Suprapubic skin (tissue), 4 donors: ENCODE measurements around the gene BEST1. TPM values are rescaled to one million over a fixed set of nuclear protein-coding genes. Genes with fewer than 3 reads are reported as not detected.

Experiments used
- DNase-seq, 2 donors: peaks; one replicate each; pipeline ENCODE4 v3.0.0-alpha.2; 2019; ENCODE audit warnings: low spot score in 2 of 2
- H3K27ac ChIP-seq: fragments of 200-600 bp; sonication (generic); one replicate; pipeline ENCODE4 v1.5.1; 2019
- H3K27me3 ChIP-seq: fragments of 200-600 bp; sonication (generic); one replicate; pipeline ENCODE4 v1.5.1; 2019
- H3K36me3 ChIP-seq: fragments of 200-600 bp; sonication (generic); one replicate; pipeline ENCODE4 v1.5.1; 2019
- H3K4me1 ChIP-seq: fragments of 200-600 bp; sonication (generic); one replicate; pipeline ENCODE4 v1.5.1; 2019
- H3K4me3 ChIP-seq: fragments of 200-600 bp; sonication (generic); one replicate; pipeline ENCODE4 v1.5.1; 2019; ENCODE audit warnings: mild to moderate bottlenecking
- H3K9me3 ChIP-seq: fragments of 200-600 bp; sonication (generic); one replicate; pipeline ENCODE4 v1.5.1; 2019
- EP300 ChIP-seq: sonication (generic); formaldehyde crosslinking; IDR thresholded peaks from one replicate; pipeline ENCODE4 v1.6.1; 2017; ENCODE audit warnings: antibody characterized with exemption
- POLR2A ChIP-seq, 2 donors: fragments of 450-650 bp; IDR thresholded peaks; one replicate each; pipeline ENCODE4 v1.6.1; 2017; ENCODE audit warnings: antibody characterized with exemption in 2 of 2, mild to moderate bottlenecking in 2 of 2, moderate library complexity in 2 of 2
- POLR2AphosphoS5 ChIP-seq, 3 donors: sonication (generic); formaldehyde crosslinking; IDR thresholded peaks; one replicate each; pipeline ENCODE4 v1.6.1; 2017; ENCODE audit warnings: antibody characterized with exemption in 3 of 3
- WGBS: methylation state at CpG from one replicate; pipeline ENCODE4 v1.1.5; 2018; 5-methylcytosine and 5-hydroxymethylcytosine counted together
- total RNA-seq, 4 donors: library from RNA; depleted of rRNA; stranded (reverse); fragments of >200 nt; gene quantifications; one replicate each; pipeline ENCODE4 v1.1.0, GENCODE V29; 2016
- TF ChIP-seq, protein P1 (sequence below), 2 donors: fragments of 200-600 bp in 1 of 2; fragments of 450-650 bp in 1 of 2; sonication (generic) in 1 of 2; IDR thresholded peaks; one replicate each; pipeline ENCODE4 v1.5.1; 2016 to 2019; ENCODE audit warnings: antibody characterized with exemption in 2 of 2, mild to moderate bottlenecking in 1 of 2, moderate library complexity in 1 of 2

Gene BEST1
- total RNA-seq, 4 donors from 2014 or later: 1.5 to 4.1 (median 2.5) TPM

DNA sequence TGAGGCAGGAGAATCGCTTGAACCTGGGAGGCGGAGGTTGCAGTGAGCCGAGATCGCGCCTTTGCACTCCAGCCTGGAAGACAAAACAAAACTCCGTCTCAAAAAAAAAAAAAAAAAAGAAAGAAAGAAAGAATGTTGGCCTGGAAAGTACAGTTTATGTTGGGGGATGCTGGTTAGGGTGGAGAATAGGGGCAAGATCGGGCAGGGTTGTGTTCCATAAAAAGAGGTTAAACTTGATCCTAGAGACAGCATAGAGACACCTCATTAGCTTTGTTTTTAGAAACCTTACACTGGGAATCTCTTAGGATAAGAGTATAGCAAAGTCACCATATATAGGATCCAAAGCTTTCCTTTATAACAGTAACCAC lies 19.2 kb downstream of the BEST1 start:
- peaks cover 13% of the 10 kb centered on the region for H3K36me3 ChIP-seq
- peak overlapping the region; percentile 99 for H3K27ac ChIP-seq
- no peaks in the 10 kb centered on the region for H3K9me3 ChIP-seq
- peaks cover 81% of the 10 kb centered on the region for H3K4me1 ChIP-seq
- H3K27me3 ChIP-seq: no peaks in the 10 kb centered on the region
- H3K4me3 ChIP-seq: peak overlapping the region; percentile 76
- no peak for DNase-seq
- TF ChIP-seq, protein P1, sequence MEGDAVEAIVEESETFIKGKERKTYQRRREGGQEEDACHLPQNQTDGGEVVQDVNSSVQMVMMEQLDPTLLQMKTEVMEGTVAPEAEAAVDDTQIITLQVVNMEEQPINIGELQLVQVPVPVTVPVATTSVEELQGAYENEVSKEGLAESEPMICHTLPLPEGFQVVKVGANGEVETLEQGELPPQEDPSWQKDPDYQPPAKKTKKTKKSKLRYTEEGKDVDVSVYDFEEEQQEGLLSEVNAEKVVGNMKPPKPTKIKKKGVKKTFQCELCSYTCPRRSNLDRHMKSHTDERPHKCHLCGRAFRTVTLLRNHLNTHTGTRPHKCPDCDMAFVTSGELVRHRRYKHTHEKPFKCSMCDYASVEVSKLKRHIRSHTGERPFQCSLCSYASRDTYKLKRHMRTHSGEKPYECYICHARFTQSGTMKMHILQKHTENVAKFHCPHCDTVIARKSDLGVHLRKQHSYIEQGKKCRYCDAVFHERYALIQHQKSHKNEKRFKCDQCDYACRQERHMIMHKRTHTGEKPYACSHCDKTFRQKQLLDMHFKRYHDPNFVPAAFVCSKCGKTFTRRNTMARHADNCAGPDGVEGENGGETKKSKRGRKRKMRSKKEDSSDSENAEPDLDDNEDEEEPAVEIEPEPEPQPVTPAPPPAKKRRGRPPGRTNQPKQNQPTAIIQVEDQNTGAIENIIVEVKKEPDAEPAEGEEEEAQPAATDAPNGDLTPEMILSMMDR (IDR thresholded peaks at IDR 0.05): no peak
- TF ChIP-seq POLR2A (IDR thresholded peaks at IDR 0.05) (no peak), EP300 (no peak), POLR2AphosphoS5 (IDR thresholded peaks at IDR 0.05) (no peak)
- 60% methylated on average over 7 of the region's 7 CpGs for WGBS

DNA sequence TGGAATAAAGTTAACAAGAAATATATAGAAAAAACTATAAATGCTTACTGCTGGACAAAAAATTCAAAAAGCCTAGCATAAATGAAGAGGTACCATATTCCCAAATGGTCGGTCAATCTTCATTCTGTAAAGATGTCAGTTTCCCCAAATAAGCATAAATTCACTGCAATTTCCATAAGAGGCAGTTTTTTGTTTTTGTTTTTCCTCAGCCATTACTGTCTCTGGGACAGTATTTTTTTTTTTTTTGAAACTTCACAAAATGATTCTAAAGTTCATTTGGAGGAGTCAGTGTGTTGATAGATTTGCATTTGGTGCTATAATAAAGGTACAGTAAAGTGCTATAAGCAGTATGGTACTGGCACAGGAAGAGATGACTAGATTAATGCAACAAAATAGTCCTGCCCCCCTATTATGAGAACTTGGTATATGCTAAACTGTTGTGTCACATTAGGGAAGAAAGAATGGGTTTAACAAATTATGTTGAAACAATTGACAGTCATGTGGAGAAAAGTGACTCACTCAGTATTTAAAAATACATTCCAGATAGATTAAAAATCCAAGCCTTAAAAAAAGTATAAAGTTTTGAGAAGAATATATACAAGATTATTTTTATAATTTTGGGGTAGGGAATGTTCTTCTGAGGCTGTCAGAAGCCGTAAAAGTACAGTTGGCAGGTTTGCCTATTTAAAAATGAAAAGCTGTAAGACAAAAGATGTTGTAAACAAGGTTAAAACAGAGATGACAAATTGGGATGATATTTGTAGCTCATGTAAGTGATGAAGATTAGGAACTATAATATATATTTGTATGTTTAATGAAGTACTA lies 19.9 kb downstream of the BEST1 start:
- DNase-seq: no peak
- Histone ChIP-seq H3K36me3 (peaks cover 9% of the 10 kb centered on the region), H3K4me1 (peaks cover 81% of the 10 kb centered on the region), H3K27me3 (no peaks in the 10 kb centered on the region), H3K4me3 (peak overlapping the region; percentile 19), H3K9me3 (no peaks in the 10 kb centered on the region), H3K27ac (peak overlapping the region; percentile 99)
- TF ChIP-seq POLR2AphosphoS5 (IDR thresholded peaks at IDR 0.05): peak in 1 of 3 donors; percentile 12
- TF ChIP-seq EP300: no peak
- TF ChIP-seq POLR2A (IDR thresholded peaks at IDR 0.05): peak in 1 of 2 donors; percentile 11
- TF ChIP-seq, protein P1 (IDR thresholded peaks at IDR 0.05): no peak
- 73% methylated on average over 2 of the region's 2 CpGs for WGBS

DNA sequence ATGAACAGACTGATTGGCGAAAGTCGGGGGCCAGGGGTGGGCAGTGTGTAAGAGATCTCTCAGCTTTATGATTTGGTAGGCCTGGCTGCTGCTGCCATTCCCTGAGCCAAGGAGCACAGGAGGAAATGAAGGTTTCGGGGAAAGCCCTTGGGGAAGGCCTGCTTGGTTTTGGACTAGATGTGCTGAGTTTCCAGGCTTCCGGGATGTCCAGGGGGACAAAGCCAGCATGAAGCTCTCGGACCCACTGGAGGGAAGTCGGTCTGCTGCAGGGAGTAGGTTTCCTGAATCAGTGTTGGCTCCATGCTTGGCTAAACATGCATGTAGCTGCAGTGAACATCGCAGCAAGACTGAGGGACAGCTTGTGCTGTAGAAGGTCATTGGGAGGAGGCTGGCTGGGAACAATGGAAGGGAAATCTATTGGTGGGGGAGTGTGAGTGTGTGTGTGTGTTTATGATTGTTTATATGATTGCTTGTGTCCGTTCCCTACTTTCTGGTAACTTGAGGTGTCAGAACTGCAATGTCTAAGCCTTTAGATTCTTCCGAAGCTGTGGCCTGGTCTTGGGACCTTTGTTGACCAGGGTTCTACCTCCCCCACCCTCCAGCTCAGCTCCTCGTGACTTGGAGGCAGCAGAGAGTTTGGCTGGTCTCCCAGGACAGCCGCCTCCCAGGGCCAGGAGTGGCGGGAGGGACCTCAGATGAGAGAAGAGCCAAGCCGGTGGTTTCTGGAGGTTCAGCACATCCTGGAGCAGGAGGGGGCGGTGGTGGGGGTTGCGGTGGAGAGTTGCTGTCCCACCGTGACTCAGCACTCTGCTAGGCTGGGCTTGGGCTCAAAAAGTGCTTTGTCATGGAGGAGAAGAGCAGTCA lies 21.3 kb downstream of the BEST1 start:
- peaks cover 82% of the 10 kb centered on the region for H3K4me1 ChIP-seq
- H3K27ac ChIP-seq: peak overlapping the region; percentile 99
- no peaks in the 10 kb centered on the region for H3K36me3 ChIP-seq
- H3K4me3 ChIP-seq: peak overlapping the region; percentile 37
- 9% methylated on average over 16 of the region's 16 CpGs for WGBS
- no peaks in the 10 kb centered on the region for H3K9me3 ChIP-seq
- peak; percentile 98 to 99 for DNase-seq
- TF ChIP-seq POLR2A (IDR thresholded peaks at IDR 0.05) (peak in 1 of 2 donors; percentile 67), POLR2AphosphoS5 (IDR thresholded peaks at IDR 0.05) (peak; percentile 42 to 84 (median 60)), EP300 (peak; percentile 55)
- TF ChIP-seq, protein P1 (IDR thresholded peaks at IDR 0.05): no peak
- H3K27me3 ChIP-seq: no peaks in the 10 kb centered on the region

DNA sequence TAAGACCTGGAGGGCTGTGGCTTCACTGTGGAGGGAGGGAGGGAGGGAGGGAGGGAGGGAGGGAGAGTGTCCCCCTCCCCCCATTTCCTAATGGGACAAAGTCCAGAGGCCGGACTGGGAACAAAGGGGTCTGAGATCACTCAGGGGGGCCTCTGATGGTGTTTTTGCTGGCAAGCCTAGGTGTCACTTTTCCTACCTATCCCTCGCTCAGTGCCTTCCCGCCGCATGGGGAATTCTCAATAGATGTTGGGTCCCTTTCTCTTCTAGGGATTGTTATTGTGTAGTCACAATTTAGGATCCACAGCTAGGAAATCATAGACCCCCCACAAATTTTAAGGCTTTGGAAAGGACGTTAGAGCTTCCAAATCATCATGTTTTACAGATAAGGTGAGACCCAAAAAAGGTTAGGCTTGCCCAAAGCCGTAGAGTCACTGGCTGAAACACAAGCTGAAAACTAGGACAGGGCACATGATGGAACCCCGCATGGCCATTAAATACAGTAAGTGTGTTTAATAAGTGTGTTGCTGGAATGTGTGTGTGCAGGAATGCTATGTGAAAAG lies 22.0 kb downstream of the BEST1 start:
- no peak for TF ChIP-seq POLR2A (IDR thresholded peaks at IDR 0.05)
- TF ChIP-seq EP300: no peak
- TF ChIP-seq, protein P1 (IDR thresholded peaks at IDR 0.05): no peak
- no peak for TF ChIP-seq POLR2AphosphoS5 (IDR thresholded peaks at IDR 0.05)
- Histone ChIP-seq H3K36me3 (no peaks in the 10 kb centered on the region), H3K27me3 (no peaks in the 10 kb centered on the region), H3K27ac (peak overlapping the region; percentile 99), H3K4me1 (peaks cover 82% of the 10 kb centered on the region), H3K9me3 (no peaks in the 10 kb centered on the region), H3K4me3 (peak overlapping the region; percentile 37)
- 32% methylated on average over 7 of the region's 7 CpGs for WGBS
- DNase-seq: no peak
